GM20000 (cell line): Measurements from ENCODE around the gene KIRREL3.

Experiments
- DNase-seq: peaks from one replicate; pipeline ENCODE4 v3.0.0; 2012; ENCODE audit warnings: low spot score
- CTCF ChIP-seq: IDR thresholded peaks from 2 replicates; pipeline ENCODE4 v1.5.1; 2012; ENCODE audit warnings: mild to moderate bottlenecking, control low read depth; ENCODE audit errors: extremely low read depth, missing control alignments

Gene KIRREL3

GRCh38 chr11:126862664-126863243, 137.8 kb downstream of the KIRREL3 start:
- TF ChIP-seq CTCF: no peak
- no peak for DNase-seq

- DNase-seq: no peak
Measured at GRCh38 chr11:126861796-126862459, 138.6 kb downstream of the KIRREL3 start.

GRCh38 chr11:126857860-126858808, 142.4 kb downstream of the KIRREL3 start:
- DNase-seq: no peak
- TF ChIP-seq CTCF: no peak

More at GRCh38 chr11:126861796-126862459, 138.6 kb downstream of the KIRREL3 start:
- TF ChIP-seq CTCF: no peak

- DNase-seq: no peak
- no peak for TF ChIP-seq CTCF
Measured at GRCh38 chr11:126855536-126855935, 145.0 kb downstream of the KIRREL3 start.

GRCh38 chr11:126853732-126854131, 146.8 kb downstream of the KIRREL3 start:
- no peak for DNase-seq
- no peak for TF ChIP-seq CTCF

- DNase-seq: no peak
- TF ChIP-seq CTCF: no peak
Measured at GRCh38 chr11:126844789-126845188, 155.8 kb downstream of the KIRREL3 start.

GRCh38 chr11:126843096-126843495, 157.5 kb downstream of the KIRREL3 start:
- DNase-seq: no peak
- no peak for TF ChIP-seq CTCF
